AG04450 (cell line): ENCODE measurements around the gene OSBP2. TPM values are rescaled to one million over a fixed set of nuclear protein-coding genes. Genes with fewer than 3 reads are reported as not detected.

Experiments
- CTCF ChIA-PET: fragments of 300-600, 350-600 bp; formaldehyde crosslinking; extraction: SDS; loops from one replicate; lab custom pipeline; 2022; ENCODE audit warnings: antibody characterized with exemption, inconsistent platforms; lab: Charles Lee
- POLR2A ChIA-PET: fragments of 350-600 bp; formaldehyde crosslinking; extraction: SDS; loops from one replicate; lab custom pipeline; 2021; ENCODE audit warnings: antibody characterized with exemption, inconsistent platforms; lab: Yijun Ruan, JAX
- DNase-seq: peaks from one replicate; pipeline ENCODE4 v3.0.0-alpha.2; 2011; ENCODE audit warnings: low read depth, low spot score
- H3K27ac ChIP-seq: one replicate; pipeline ENCODE4 v1.5.1; 2012; ENCODE audit warnings: low read depth, low read length, control low read depth
- H3K27me3 ChIP-seq: one replicate; pipeline ENCODE4 v1.6.0; 2012; ENCODE audit warnings: low read length; ENCODE audit not compliant: control insufficient read depth, insufficient read depth
- H3K4me3 ChIP-seq: 2 replicates; pipeline ENCODE4 v1.5.1; 2011; ENCODE audit warnings: mild to moderate bottlenecking, low read depth, low read length, control low read depth
- H3K9me3 ChIP-seq: 2 replicates; pipeline ENCODE4 v1.5.1; 2012; ENCODE audit warnings: low read length; ENCODE audit not compliant: control insufficient read depth, insufficient read depth
- CTCF ChIP-seq: IDR thresholded peaks from 2 replicates; pipeline ENCODE4 v1.5.1; 2011; ENCODE audit warnings: low read depth, low read length, control low read depth, inconsistent platforms
- polyA plus RNA-seq: library from polyadenylated mRNA; depleted of rRNA; stranded (reverse); fragments of >200 nt; gene quantifications from 2 replicates; pipeline ENCODE4 v1.2.3, GENCODE V29; 2011

The OSBP2 gene
- polyA plus RNA-seq, 1 experiment: 1.8 TPM

- no peak for DNase-seq
- ChIA-PET POLR2A (no interaction called here), CTCF (no interaction called here)
- H3K9me3 ChIP-seq: no peaks in the 10 kb centered on the region
- no peaks in the 10 kb centered on the region for H3K27me3 ChIP-seq
- H3K27ac ChIP-seq: no peak overlapping the region
- no peak overlapping the region for H3K4me3 ChIP-seq
- TF ChIP-seq CTCF: no peak
These were observed 19.4 kb downstream of the OSBP2 start for GRCh38 chr22:30714062-30714461.

- Histone ChIP-seq H3K27me3 (no peaks in the 10 kb centered on the region), H3K4me3 (no peak overlapping the region), H3K9me3 (no peaks in the 10 kb centered on the region), H3K27ac (peak overlapping the region; percentile 48)
- ChIA-PET POLR2A (interaction anchor here (0.5 to 0.6 kb wide), 2 partner anchors 19 to 28 kb away, joined by 4 to 5 read pairs; no protein-coding TSS in a partner anchor), CTCF (interaction anchor here (0.8 kb wide), 1 partner anchor 38 kb away, joined by 3 read pairs; no protein-coding TSS in a partner anchor)
- TF ChIP-seq CTCF: no peak
- peak; percentile 24 for DNase-seq
These were observed 22.8 kb downstream of the OSBP2 start for GRCh38 chr22:30717331-30717921.

GRCh38 chr22:30717952-30718351 lies 23.3 kb downstream of the OSBP2 start:
- H3K27me3 ChIP-seq: no peaks in the 10 kb centered on the region
- no peak overlapping the region for H3K4me3 ChIP-seq
- POLR2A ChIA-PET: interaction anchor here (0.5 kb wide), 1 partner anchor 20 kb away, joined by 4 read pairs; no protein-coding TSS in a partner anchor
- no peak for TF ChIP-seq CTCF
- DNase-seq: no peak
- H3K27ac ChIP-seq: peak overlapping the region; percentile 48
- no peaks in the 10 kb centered on the region for H3K9me3 ChIP-seq
- CTCF ChIA-PET: interaction anchor here (0.8 kb wide), 1 partner anchor 37 kb away, joined by 3 read pairs; no protein-coding TSS in a partner anchor

- no peaks in the 10 kb centered on the region for H3K9me3 ChIP-seq
- H3K27ac ChIP-seq: no peak overlapping the region
- TF ChIP-seq CTCF: no peak
- CTCF ChIA-PET: no interaction called here
- H3K4me3 ChIP-seq: no peak overlapping the region
- no peak for DNase-seq
- POLR2A ChIA-PET: no interaction called here
- H3K27me3 ChIP-seq: no peaks in the 10 kb centered on the region
These were observed 23.8 kb downstream of the OSBP2 start for GRCh38 chr22:30718491-30718890.

- TF ChIP-seq CTCF: no peak
- Histone ChIP-seq H3K27me3 (no peaks in the 10 kb centered on the region), H3K27ac (no peak overlapping the region), H3K4me3 (no peak overlapping the region), H3K9me3 (no peaks in the 10 kb centered on the region)
- CTCF ChIA-PET: interaction anchor here (1.4 kb wide), 1 partner anchor 84 kb away, joined by 7 read pairs; no protein-coding TSS in a partner anchor
- DNase-seq: no peak
- POLR2A ChIA-PET: no interaction called here
These were observed 24.3 kb downstream of the OSBP2 start for GRCh38 chr22:30718938-30719337.
